8988T (cell line): Measurements from ENCODE around the gene TEX29.
A peak's percentile ranks its signal among the peaks of the same experiment; 100 is the strongest.

Source experiments
- DNase-seq: peaks from one replicate; pipeline ENCODE4 v3.0.0; 2011

Gene TEX29

DNA sequence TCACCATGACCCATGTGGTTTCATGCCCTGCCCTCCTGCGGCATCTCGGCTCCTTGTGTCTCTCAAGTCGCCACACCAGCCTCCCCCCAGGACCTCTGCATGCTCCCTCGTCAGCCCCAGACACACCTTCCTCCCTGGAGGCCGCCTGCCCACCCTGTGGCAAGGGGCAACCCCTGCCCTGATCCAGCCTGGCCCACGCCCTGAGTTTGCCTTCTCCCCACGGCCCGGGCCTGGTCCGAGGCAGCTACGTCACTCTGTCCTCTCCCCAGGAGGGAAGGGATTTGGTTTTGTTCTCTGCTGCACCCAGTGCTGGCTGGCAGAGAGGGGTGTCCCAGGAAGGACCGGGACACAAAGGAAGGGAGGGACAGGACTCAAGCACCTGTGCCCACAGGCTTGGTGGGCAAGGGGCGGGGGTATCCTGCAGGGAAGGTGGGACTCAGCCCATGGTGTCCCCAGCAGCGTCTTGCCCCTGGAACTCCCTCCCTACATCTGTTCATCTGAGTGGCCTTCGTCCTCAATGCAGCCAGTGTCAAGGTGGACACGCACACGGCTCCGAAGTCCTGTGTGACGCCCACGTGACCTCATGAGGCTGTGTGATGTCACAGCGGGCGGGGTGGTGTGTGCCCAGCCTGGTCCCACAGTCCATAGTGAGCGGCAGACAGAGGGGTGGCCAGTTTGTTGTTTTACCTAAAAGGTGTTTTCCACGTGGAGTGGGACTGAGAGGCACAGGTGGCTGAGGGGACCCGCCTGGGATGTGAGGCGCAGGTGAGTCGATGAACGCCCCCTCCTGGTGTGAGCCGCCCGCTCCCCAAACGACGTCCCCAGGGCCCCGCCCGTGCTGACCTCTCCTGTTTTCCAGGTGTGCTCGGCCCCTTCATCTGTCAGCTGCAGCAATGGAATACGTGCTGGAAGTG is at the start of gene TEX29:
TEX29 (plus strand) TSS at position 645 of the 914 bp plus-strand sequence; CDS start at position 894, 249 bp downstream.
- DNase-seq, result no peak

DNA sequence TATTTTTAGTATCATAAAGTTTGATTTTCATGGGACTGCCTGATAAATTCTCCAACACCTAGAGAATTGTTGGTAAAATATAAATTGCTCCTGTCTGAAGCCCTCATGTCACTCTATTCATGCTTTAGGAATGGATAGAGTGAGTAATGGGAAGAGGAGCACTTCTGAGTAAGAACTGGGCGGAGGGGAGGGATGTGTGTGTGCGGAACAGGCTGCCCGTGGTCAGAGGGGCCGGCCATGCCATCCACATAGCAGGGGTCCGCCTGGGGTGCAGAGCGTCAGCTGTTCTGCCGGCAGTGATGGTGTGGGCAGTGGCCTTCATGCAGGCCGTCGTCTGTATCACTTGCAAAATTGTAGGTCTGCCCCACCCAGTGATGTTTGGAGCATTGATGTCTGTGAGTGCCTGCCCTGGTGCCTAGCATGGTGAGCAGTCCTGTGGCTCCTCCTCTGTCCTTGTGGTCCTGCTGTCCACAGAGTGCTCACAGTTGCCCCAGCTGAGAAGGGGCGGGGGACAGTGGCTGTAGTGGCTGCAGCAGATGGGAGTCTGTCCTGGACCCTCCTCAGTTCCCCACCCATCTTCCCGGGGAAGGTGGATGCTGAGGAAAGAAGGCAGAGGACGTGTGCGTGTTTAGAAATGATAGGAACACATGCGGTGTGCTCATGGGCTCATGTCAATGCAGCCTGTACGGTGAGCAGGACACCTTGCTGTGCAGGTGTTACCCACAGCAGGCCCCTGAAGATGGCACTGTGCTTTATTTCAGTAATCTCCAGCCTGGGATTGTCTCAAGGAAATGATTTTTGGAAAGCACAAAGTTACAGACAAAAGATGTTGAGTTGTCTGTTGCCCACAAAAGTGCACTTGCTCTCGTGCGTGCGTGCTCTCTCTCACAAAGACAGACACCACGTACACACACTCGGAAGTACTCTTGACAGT is 49.4 kb upstream of the TEX29 start:
- no peak for DNase-seq

DNA sequence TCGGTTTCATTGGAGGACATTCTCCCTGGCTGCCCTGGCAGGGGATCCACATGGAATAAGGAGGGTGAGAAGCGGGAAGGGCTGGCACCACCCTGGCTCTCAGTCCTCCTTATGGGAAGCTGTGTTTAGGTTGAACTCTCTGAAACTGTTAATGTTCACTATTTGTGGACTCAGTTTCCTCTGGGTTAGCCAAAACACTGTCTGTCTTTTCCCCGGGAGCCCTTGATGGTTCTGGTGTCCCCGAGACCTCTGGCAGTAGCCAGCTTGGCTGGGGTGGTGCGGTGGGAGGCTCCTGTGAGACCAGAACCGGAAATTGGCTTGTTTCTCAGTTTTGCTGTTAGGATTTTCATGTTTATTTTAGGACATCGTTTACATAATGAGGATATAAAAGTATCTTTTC is 48.3 kb upstream of the TEX29 start:
- no peak for DNase-seq

DNA sequence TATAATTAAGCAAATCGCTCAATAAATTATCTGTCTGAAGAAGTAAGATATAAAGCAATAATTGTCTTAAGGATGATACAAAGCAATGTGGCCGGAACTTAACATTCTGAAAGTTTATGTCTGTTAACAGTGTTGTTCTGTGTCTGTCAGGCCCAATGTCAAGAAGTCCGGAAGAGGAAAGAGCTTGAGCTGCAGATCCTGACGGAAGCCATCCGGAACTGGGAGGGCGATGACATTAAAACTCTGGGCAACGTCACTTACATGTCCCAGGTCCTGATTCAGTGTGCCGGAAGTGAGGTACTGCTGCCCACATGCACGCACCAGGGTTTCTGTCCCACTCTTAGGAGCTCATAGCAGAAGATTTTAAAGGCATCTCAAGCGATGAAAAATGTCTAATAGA is 45.1 kb upstream of the TEX29 start:
- DNase-seq, result no peak

DNA sequence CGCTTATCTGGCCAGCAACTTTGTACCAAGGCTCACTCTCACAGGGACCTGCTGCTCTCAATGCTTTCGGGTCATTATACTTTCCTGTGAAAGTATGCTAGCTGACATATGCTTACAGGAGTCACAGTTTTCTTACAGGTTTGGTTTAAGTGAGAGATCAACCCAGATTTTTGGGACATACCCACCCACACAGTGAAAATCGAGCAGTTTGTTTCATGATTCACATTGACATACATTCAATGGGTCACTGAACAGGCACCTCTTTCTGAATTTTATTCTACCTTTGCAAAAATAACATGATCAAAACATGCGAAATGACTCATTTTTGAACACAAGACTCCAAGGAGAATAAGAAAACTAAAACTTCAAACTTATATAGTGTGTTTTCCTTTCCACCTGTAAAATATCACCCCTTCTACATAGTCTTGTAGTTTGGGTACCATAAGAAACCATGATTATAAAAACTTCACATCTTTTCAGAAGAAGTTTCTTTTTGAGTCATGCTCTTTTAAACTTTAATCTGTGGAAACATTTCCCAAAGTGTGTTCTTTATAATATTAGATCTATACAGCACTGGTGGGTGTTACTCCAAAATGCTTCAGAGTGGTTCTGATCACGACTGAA is 44.3 kb upstream of the TEX29 start:
- no peak for DNase-seq

DNA sequence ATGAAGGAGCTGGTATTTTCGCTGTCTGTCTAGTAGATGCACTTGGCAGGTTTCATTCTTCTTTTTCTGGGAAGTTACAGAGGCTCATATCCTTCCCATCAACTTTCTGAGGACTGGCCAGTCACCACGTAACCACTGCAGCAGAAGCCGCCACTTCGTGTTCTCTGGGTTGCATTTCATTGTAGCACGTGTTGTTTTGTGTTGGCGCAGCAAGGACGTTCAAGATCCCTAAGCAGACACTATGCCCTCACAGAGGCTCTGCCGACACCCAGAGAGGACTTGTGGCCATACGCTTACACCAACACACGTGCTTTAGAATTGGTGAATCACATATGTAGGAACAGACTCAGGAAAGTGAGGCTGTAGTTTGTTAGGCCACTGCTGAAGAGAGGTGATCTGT is 42.2 kb upstream of the TEX29 start:
- no peak for DNase-seq

DNA sequence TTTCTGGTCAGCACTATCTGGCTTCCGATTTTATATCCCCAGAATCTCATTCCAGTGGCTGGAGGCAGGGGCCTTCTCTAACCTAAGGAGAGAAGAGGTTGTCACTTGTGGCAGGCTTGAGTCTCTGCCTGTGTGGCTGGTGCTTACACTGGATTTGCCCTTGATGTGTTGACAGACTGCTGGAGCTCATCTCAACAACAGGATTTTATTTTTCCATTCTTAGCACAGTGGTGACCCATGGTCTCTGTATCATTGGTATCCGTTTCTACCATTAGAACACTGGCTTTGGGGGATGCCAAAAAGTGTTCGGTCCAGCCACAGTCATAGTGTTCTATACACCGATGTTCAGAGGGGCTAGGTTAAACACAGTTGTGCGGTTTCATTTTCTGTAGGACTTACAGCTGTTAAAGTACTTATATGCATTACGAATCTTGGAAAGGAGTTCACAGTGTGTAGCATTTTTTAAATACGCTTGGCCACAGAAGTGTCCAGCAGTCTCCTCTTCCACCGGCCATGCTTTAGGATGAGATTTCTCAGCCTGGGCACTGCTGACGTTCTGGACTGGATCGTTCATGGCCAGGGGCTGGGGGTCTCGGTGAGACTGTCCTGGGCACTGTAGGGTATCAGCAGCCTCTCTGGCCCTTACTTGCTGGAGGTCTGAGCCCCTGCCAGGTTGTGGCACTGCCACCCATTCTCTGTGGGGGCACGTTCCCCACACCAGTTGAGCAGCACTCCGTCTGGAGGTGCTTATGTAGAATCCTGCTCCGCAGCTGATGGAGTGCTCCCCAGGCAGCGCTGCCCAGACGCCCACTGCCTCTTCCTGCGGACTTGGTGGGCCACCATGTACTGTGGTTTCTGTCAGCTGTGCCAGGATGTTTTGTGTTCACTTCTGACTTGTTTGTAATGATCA is 41.4 kb upstream of the TEX29 start:
- DNase-seq, result no peak

DNA sequence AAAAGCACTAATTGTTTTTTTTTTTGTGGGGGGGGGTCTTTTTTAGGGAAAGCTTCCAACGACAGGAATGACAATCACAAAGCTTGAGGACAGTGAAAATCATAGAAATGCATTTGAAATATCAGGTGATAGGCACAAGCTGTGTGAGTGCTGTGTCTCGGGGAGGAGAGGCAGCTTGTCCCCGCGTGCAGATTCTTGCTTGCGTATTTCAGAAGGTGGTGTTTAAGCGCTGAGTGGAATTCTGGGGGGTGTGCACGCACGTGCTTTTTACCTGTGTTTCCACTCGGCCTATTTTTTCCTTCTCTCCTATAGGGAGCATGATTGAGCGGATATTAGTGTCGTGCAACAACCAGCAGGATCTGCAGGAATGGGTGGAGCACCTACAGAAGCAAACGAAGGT is 40.2 kb upstream of the TEX29 start:
- DNase-seq, result peak; percentile 28

DNA sequence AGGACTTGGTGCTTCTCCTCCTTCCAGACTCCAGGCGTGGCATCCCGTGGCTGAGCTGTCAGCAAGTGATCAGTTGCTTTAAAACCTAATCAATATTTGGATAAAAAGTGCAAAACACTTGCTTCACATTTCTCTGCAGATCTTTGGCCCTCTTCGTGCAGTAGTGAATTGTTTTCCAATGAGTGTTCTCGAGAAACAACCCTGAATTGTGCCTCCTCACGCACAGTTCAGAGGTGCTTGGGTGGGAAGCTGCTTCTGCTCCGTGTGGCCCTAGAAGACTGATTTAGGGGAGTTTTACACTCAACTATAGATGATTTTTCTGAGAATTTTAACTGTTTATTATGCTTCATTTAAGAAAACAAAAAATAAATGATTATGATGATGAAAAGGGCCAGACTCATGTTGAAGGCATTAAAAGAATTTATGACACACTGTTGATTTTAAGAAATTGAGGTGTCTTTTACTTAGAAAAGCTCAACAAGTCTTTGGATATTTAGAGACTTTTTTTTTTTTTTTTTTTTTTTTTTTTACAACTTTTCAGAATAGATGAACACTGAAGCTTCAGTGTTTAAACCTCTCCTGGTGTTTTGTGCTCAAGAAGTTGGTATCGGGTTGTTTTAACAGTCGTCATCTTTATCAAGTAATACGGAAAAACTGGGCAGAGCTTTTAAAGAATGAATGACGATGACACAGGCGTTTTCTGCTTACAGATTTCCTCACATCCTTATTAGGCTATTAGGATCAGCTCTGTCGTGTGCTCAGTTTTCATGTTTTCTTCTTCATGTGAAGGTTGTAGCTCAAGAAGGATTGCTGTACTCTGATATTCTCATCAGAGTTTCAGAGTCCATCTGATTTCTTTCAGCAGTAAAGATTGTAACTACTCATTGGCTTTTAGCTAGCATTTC is 39.5 kb upstream of the TEX29 start:
- peak; percentile 41 for DNase-seq

DNA sequence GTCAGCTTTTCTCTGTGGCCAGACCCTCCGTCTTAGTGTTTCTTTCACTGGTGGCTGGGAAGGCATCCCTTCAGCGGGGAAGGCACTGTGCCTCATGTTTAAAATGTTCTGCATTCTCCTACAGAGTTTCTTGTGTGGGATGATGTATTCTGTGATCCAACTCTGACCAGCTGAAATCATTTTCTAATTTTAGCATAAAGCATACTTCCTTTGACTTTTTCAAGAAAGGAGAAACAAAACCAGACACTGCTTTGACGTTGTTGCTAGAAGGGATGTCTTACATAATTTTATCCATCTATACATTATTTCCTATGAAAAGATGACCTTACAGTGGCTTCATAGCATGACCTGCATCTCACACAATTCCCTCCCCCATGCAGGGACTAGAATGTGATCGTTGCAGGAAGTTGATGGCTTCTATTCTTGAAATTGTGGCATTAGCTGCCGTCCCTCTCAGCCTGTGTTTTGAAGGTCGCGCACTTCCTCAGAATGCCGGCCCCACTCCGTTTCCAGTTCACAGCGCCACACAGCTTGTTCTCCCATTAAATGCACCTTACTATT is 38.6 kb upstream of the TEX29 start:
- no peak for DNase-seq

DNA sequence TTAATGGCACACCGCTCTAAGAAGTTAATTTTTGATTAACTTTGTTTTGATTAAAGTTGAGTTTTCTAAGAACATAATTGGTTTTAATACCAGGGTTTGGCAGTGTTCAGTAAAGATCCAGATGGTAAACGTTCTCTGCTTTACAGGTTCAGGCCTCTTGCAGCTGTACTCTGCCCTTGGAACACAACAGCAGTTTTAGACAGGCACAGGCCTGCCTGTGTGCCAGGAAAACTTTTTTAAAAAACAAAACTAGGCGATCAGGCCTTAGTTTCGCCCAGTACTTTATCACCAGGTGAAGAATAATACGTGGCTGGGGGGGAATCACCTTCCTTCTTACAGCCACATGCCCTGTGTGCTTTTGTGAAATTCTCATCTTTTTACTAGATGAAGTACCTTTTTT is 38.0 kb upstream of the TEX29 start:
- no peak for DNase-seq

DNA sequence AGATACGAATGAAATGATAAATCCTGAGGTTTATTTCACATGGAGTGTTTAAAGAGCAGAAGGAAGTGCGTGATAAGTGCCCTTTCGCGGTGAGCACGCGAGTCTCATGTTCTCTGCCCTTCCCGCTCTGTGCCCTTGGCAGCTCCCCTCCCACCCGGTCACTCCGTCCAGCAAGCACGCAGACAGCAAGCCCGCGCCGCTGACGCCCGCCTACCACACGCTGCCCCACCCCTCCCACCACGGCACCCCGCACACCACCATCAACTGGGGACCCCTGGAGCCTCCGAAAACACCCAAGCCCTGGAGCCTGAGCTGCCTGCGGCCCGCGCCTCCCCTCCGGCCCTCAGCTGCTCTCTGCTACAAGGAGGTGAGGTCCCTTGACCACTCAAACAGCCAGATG is 37.4 kb upstream of the TEX29 start:
- DNase-seq, result no peak

DNA sequence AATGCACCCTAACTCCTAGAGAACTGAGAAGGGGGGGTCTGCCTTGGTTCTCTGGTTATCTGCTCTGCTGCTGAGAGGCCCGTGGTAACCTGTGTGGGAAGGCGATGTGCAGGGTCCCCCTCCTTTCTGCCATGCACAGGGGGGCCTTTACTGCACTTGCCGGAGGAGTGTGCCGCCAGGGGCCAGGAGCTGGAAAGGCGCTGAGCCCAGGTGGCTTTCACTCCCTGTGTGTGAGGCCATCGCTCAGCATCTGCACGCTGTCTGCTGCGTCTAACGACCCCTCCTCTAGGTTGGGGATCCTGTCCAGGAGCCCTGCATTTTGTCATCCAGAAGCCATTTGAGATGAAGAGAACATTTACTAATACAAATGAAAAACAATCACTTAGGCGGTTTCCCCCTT is 37.0 kb upstream of the TEX29 start:
- DNase-seq, result no peak

DNA sequence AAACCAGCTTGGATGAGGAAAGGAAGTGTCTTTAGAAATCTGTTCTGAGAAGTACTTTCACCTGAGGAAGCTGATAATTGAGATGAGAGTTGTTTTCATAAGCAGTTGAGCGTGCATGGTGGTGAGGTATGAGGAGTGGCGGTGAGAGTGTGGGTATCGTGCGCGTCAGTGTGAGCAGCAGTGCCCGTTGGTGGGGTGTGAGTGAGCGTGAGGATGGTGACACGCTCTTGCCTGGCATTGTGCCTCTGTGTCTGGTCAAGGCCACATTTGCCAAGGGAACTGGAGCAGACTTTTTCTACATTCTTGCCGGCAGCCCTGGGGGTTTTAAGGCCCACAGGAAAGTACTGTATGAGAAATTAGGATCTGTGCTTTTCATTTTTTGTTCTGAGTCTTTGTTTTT is 36.5 kb upstream of the TEX29 start:
- DNase-seq, result no peak

DNA sequence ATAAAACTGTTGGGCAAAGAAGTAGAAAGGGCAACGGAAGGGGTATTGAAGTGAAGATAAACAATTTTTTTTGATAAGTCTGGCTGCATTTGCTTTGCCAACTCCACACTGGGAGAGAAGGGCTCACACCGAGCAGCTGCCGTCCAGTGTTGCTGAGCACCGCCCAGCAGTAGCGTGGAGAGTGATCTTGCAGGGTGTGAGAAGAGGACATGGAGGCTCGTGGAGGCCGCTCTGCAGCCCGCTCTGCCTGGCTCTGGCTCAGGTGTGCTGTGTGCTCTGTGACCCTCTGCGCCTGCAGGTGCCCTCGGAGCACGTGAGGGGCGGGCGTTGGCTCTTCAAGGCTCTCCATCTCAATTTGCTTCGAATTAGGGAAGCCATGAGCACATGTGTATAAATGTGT is 35.9 kb upstream of the TEX29 start:
- no peak for DNase-seq

DNA sequence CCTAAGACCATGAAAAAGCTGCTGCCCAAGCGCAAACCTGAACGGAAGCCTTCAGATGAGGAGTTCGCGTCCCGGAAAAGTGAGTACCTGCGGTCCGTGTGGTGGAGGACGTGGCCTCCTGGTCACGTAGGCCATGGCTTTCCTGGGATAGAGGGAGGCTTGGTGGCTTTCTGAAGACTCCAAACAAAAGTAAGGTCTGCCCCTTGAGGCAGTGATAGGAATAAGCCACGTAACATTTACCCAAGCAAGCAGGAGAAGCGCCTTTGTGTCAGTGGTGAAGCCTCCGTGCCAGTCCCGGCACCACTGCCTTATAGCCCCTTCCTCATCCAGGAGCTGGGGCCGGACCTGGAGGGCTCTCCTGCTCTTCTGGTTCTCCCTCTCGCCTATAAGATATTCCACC is 34.3 kb upstream of the TEX29 start:
- no peak for DNase-seq

DNA sequence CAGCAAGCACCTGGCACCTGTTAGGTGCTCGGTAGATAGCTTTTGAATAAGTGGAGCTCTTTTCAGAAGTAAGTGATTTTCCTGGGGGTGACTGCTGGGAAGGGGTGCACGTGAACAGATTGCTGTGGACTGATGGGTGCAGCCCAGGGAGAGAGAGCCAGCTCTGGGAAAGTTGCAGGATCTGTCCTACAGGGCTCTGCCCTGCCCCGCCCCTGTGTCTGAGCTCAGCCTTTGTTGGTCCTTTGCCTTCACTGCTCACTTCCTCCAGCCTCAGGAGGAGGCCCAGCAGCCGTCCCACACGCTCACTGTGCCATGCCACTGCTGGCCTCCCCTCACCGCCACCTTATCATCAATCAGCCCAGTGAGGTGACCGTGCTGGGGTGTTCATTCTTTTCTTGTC is 33.7 kb upstream of the TEX29 start:
- no peak for DNase-seq

DNA sequence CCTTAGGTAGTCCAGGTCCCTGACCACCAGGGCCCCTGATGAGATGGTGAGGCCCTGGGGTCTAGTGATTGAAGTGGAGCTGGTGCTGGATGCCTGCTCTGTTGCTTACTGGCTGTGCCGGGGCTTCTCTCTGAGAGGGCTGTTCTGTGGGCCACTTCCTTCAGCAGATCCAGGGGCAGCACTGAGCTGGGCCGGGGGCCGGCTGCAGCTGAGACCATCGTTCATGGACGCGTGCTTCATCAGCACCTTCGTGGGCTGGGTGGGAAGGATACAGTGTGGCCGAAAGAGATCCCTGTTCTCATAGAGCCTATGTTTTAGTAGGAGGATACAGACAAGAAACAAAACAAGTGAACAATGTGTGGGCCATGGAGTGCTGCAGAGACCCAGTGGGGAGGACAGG is 33.2 kb upstream of the TEX29 start:
- DNase-seq, result no peak

DNA sequence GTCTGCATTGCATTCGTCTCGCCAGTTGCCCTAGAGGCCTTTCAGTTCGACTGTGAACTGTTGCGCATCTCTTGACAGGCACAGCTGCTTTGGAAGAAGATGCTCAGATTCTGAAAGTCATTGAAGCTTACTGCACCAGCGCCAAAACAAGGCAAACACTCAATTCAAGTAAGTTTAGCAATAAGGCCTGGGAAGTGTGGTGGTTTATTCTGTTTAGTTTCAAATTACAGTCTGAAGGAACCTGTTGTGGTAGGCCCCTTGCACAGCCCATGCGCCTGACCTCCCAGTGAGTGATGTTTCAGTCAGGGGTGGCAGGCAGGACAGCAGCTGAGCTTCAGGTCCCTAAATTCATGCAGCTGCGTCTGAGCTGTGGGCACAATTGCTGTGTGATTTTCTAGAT is 32.2 kb upstream of the TEX29 start:
- no peak for DNase-seq

DNA sequence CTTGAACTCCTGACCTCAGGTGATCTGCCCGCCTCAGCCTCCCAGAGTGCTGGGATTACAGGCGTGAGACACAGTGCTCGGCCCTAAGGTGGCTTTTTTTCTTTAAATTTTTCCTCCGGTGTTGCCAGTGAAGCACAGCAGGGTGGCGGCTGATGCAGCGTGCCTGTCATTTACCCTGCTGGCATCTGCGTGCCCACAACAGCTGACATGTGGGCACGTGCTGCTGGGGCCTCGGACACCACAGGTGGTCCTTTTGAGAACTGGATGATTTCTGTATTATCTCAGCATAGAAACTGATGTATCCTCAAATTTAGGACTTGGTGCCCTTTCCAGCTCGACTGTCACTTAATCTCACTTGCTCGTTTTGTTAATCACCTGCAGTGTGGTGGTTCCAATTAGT is 31.2 kb upstream of the TEX29 start:
- DNase-seq, result no peak

DNA sequence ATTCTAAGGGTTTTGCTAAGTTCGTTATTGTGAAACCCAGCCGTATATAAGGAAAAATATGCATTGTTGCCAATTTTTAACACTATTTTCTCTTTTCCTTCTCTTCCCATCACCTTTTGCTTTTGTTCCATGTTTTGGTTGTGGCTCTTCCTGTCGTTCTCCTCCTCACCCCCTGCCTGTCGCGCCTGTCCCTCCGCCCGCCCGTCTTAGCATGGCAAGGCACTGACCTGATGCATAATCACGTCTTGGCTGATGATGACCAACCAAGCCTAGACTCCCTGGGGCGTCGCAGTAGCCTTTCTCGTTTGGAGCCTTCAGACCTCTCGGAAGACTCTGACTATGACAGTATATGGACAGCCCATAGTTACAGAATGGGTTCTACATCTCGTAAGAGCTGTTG is 28.5 kb upstream of the TEX29 start:
- no peak for DNase-seq
